Panc1 (cell line): Measurements from ENCODE around the gene PHLDA3. TPM values are rescaled to one million over a fixed set of nuclear protein-coding genes. Genes with fewer than 3 reads are reported as not detected.

ENCODE experiments used
- ATAC-seq: fragments of 200-7000 bp; cut with Tn5 transposase; 2 replicates; pipeline ENCODE4 v1.9.1; 2020; ENCODE audit warnings: mild to moderate bottlenecking, moderate library complexity
- BruUV-seq: library from RNA; stranded (reverse); fragments of 400-500 nt; replicated peaks from 2 replicates; lab custom pipeline; 2021; lab: Mats Ljungman, UMichigan
- CTCF ChIA-PET: fragments of 300-600 bp; sonication (Branson Sonifier 250); formaldehyde crosslinking; loops from one replicate; lab custom pipeline; 2022; ENCODE audit warnings: antibody characterized with exemption; lab: Charles Lee
- POLR2A ChIA-PET: fragments of 300-600 bp; sonication (Branson Sonifier 250); formaldehyde crosslinking; loops from one replicate; lab custom pipeline; 2022; ENCODE audit warnings: antibody characterized with exemption; lab: Charles Lee
- DNase-seq: peaks from one replicate; pipeline ENCODE4 v3.0.0-alpha.2; 2010; ENCODE audit warnings: low read depth, low spot score
- H3K27ac ChIP-seq: 2 replicates; pipeline ENCODE4 v1.5.1; 2011; ENCODE audit warnings: mild to moderate bottlenecking, low read length, inconsistent platforms
- H3K27me3 ChIP-seq: fragments of 200-500 bp; sonication (Bioruptor generic); 2 replicates; pipeline ENCODE4 v1.6.0; 2014; ENCODE audit warnings: low read length, inconsistent platforms; ENCODE audit not compliant: control insufficient read depth, insufficient read depth
- H3K36me3 ChIP-seq: fragments of 200-500 bp; sonication (Bioruptor generic); 2 replicates; pipeline ENCODE4 v1.5.1; 2014; ENCODE audit warnings: inconsistent platforms, mild to moderate bottlenecking, low read length, moderate library complexity; ENCODE audit not compliant: control insufficient read depth, insufficient read depth
- H3K4me1 ChIP-seq: 2 replicates; pipeline ENCODE4 v1.5.1; 2011; ENCODE audit warnings: inconsistent platforms, mild to moderate bottlenecking, low read length, moderate library complexity; ENCODE audit not compliant: control insufficient read depth, insufficient read depth
- H3K4me3 ChIP-seq, 2 experiments: 2 replicates each; pipeline ENCODE4 v1.5.1; 2011 to 2012; ENCODE audit warnings: low read depth in 2 of 2, low read length in 2 of 2, mild to moderate bottlenecking in 2 of 2, inconsistent platforms in 1 of 2, moderate library complexity in 1 of 2
- H3K9me3 ChIP-seq: fragments of 200-500 bp; sonication (Bioruptor generic); 2 replicates; pipeline ENCODE4 v1.5.1; 2014; ENCODE audit warnings: low read depth, mild to moderate bottlenecking, inconsistent platforms, low read length, moderate library complexity; ENCODE audit not compliant: control insufficient read depth, insufficient read depth
- POLR2AphosphoS5 ChIP-seq: IDR thresholded peaks from 2 replicates; pipeline ENCODE4 v1.6.1; 2012; ENCODE audit warnings: mild to moderate bottlenecking, low read depth, low read length, moderate library complexity
- SIN3A ChIP-seq: IDR thresholded peaks from 2 replicates; pipeline ENCODE4 v1.6.1; 2012; ENCODE audit warnings: low read depth, mild to moderate bottlenecking, low read length, moderate library complexity, borderline replicate concordance; ENCODE audit not compliant: insufficient read depth
- TCF7L2 ChIP-seq: IDR thresholded peaks from 2 replicates; pipeline ENCODE4 v1.6.1; 2011; ENCODE audit warnings: mild to moderate bottlenecking, low read depth, low read length, inconsistent platforms
- in situ Hi-C: cut with HindIII; loops from 2 replicates; pipeline ENCODE4 v1.10.0; 2016; ENCODE audit warnings: low sequenced_read_pairs, low pct_unique_long_range_greater_than_20kb
- intact Hi-C: fragments of 100-400 bp; cut with micrococcal nuclease; formaldehyde crosslinking; loops from one replicate; pipeline ENCODE4 v1.10.0; 2022; ENCODE audit not compliant: unreplicated experiment
- total RNA-seq: library from RNA; stranded (reverse); gene quantifications from one replicate; pipeline ENCODE4 v1.2.1, GENCODE V29; 2021; ENCODE audit not compliant: unreplicated experiment
- TF ChIP-seq, protein P1 (sequence below): fragments of 450-650 bp; IDR thresholded peaks from 2 replicates; pipeline ENCODE4 v1.5.1; 2017; ENCODE audit warnings: mild to moderate bottlenecking
- TF ChIP-seq, protein P2 (sequence below), 2 experiments: IDR thresholded peaks; 2 replicates each; pipeline ENCODE4 v1.6.1; 2011 to 2012; ENCODE audit warnings: low read depth in 2 of 2, control low read depth in 1 of 2, low read length in 1 of 2, mild to moderate bottlenecking in 1 of 2, moderate library complexity in 1 of 2; ENCODE audit not compliant: insufficient read depth in 1 of 2

PHLDA3 gene
- total RNA-seq, 1 experiment from 2014 or later = 12.3 TPM

DNA sequence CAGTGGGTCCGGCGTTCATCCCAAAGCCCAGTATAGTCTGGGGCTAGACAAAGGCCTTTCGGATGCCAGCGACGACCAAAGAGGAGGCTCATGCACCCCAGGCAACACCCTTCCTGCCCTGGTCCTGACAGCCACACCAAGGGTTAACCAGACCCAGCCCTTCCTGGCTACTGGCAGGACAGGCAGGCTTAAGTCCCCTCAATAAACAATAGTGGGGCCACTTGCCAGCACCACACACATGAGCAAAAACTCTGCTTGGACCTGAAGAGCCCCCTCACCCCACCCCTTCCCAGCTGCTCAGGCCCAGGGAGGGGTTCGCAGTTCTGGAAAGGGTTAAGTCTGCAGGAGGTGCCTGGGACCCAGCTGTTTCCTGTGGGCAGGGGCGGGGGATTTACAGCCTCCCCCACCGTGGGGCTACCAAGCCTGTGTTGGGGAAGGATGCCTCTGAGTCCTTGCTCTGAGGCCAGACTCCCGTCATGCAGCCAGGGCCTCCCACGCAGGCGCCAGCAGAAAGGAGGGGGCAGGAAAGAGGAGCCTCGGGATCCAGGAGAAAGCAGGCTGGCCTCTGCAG is 18.2 kb downstream of the PHLDA3 start:
- BruUV-seq = no TSS peak
- H3K27me3 ChIP-seq = no peaks in the 10 kb centered on the region
- DNase-seq = no peak
- H3K36me3 ChIP-seq = no peaks in the 10 kb centered on the region
- no peak for ATAC-seq
- H3K4me3 ChIP-seq = no peak overlapping the region
- POLR2A ChIA-PET = no interaction called here
- H3K27ac ChIP-seq = no peak overlapping the region
- CTCF ChIA-PET = no interaction called here
- in situ Hi-C loops = no loop called here
- no peak for TF ChIP-seq SIN3A
- TF ChIP-seq TCF7L2 = no peak
- TF ChIP-seq POLR2AphosphoS5 = no peak
- TF ChIP-seq, protein P1, sequence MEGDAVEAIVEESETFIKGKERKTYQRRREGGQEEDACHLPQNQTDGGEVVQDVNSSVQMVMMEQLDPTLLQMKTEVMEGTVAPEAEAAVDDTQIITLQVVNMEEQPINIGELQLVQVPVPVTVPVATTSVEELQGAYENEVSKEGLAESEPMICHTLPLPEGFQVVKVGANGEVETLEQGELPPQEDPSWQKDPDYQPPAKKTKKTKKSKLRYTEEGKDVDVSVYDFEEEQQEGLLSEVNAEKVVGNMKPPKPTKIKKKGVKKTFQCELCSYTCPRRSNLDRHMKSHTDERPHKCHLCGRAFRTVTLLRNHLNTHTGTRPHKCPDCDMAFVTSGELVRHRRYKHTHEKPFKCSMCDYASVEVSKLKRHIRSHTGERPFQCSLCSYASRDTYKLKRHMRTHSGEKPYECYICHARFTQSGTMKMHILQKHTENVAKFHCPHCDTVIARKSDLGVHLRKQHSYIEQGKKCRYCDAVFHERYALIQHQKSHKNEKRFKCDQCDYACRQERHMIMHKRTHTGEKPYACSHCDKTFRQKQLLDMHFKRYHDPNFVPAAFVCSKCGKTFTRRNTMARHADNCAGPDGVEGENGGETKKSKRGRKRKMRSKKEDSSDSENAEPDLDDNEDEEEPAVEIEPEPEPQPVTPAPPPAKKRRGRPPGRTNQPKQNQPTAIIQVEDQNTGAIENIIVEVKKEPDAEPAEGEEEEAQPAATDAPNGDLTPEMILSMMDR = no peak
- no peaks in the 10 kb centered on the region for H3K9me3 ChIP-seq
- peaks cover 8% of the 10 kb centered on the region for H3K4me1 ChIP-seq
- intact Hi-C loops = no loop called here

DNA sequence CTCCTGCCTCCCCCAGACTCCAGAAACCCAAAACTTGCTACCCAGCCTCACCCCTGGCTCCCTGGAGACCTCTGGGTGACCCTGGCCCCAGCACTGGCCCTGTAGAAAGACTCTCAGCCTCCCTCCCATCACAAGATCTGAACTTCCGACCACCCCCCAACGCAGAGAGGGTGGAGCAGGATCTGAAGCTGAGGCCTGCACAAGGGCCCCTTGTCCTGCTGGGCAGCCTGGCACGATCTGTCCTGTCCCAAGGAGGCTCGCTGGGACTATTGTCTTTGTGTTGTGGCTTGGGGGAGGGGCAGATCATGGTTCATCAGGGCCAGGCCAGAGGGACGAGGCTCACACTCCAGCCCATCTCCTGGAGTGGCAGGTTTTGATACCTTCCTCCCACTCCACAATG is 20.0 kb downstream of the PHLDA3 start:
- POLR2A ChIA-PET = no interaction called here
- no TSS peak for BruUV-seq
- in situ Hi-C loops = no loop called here

More for the DNA sequence above, 20.0 kb downstream of the PHLDA3 start:
- H3K27ac ChIP-seq = no peak overlapping the region
- intact Hi-C loops = loop anchor here (1.0 kb wide), 1 partner anchor 63 kb away; no protein-coding TSS in a partner anchor
- no peaks in the 10 kb centered on the region for H3K36me3 ChIP-seq
- H3K9me3 ChIP-seq = no peaks in the 10 kb centered on the region
- H3K4me1 ChIP-seq = peaks cover 6% of the 10 kb centered on the region
- ATAC-seq (no peak), DNase-seq (no peak)
- TF ChIP-seq POLR2AphosphoS5 (no peak), TCF7L2 (no peak), SIN3A (no peak)
- TF ChIP-seq, protein P2, sequence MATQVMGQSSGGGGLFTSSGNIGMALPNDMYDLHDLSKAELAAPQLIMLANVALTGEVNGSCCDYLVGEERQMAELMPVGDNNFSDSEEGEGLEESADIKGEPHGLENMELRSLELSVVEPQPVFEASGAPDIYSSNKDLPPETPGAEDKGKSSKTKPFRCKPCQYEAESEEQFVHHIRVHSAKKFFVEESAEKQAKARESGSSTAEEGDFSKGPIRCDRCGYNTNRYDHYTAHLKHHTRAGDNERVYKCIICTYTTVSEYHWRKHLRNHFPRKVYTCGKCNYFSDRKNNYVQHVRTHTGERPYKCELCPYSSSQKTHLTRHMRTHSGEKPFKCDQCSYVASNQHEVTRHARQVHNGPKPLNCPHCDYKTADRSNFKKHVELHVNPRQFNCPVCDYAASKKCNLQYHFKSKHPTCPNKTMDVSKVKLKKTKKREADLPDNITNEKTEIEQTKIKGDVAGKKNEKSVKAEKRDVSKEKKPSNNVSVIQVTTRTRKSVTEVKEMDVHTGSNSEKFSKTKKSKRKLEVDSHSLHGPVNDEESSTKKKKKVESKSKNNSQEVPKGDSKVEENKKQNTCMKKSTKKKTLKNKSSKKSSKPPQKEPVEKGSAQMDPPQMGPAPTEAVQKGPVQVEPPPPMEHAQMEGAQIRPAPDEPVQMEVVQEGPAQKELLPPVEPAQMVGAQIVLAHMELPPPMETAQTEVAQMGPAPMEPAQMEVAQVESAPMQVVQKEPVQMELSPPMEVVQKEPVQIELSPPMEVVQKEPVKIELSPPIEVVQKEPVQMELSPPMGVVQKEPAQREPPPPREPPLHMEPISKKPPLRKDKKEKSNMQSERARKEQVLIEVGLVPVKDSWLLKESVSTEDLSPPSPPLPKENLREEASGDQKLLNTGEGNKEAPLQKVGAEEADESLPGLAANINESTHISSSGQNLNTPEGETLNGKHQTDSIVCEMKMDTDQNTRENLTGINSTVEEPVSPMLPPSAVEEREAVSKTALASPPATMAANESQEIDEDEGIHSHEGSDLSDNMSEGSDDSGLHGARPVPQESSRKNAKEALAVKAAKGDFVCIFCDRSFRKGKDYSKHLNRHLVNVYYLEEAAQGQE (IDR thresholded peaks at IDR 0.05; ENCODE audit: insufficient read depth in 1 of 2, low read depth in 2 of 2, low read length in 1 of 2) = no peak
- TF ChIP-seq, protein P1 = no peak
- H3K4me3 ChIP-seq = no peak overlapping the region
- no peaks in the 10 kb centered on the region for H3K27me3 ChIP-seq
- CTCF ChIA-PET = interaction anchor here (0.6 to 2.8 kb wide), 7 partner anchors 8 to 63 kb away, joined by 3 to 25 read pairs (median 4); no protein-coding TSS in a partner anchor
